ENCODE measurements around the gene CEP55.
A peak's percentile ranks its signal among the peaks of the same experiment; 100 is the strongest.
"Not testable (repeated sequence)": the region's sequence is repeated elsewhere in the genome, so short reads cannot be mapped to it uniquely, and the experiment has no call there.

Gene CEP55

DNA sequence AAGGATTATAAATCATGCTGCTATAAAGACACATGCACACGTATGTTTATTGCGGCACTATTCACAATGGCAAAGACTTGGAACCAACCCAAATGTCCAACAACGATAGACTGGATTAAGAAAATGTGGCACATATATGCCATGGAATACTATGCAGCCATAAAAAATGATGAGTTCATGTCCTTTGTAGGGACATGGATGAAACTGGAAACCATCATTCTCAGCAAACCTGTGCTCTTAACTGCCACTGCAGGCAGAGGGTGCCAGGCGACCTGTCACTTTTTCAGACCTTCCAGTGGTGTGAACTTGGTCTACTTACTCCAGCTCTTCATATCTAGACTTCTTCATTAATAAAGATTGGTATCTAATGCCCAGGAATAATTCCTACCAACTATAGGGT, 28.8 kb upstream of the CEP55 start:
- DNase-seq; intact Hi-C loops (cut with DNase I): not testable (repeated sequence)

DNA sequence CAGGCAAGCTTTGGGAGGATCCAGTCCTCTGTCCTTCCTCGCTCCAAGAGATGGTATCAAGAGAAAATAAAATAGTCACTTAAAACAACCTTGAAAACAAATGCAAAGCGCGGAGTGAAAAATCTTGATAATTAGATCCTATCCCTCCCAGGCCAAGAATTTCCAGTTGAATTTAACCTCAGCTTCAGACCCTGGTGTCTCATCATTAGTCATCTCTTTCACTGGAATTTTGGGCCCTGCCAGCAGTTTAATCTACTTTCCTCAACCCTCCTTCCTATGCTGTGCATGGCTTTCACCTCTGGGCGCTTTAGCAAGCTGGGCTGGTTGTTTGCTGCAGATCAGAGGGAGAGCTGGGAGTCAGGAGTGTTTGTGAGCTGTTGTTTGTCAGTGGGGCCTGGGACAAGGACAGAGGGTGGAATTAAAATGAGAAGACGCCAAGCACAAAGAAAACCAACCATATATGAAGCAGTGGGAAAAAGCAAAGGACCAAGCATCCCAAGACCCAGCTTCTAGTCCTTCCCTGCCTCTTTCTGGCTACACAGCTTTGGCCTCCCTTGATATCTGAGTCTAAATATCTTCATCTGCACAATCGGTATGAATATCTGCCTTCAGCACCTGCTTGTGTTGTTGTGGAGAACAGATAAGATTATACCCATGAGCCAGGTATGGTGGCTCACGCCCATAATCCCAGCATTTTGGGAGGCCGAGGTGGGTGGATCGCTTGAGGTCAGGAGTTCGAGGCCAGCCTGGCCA, 27.8 kb upstream of the CEP55 start:
- no peak for DNase-seq
- intact Hi-C loops (cut with DNase I): no loop called here

DNA sequence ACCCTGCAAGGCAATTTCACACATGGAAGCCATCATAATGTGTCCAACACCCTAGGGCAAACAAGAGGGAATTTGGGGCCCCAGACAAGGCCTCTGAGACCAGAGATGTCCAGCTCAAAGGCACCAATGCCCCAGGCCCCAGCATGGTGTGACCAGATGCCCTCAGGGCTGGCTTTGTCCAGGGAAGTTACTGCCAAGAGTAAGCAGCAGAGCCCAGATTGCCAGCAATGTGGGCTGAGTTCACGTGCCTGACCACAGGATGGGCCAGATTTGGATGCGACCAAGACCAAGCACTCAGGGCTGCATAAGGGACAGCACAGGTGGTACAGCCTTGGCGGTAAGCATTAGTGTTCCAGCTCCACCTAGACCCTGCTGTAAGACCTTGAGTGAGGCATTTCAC, 27.0 kb upstream of the CEP55 start:
- intact Hi-C loops (cut with DNase I): no loop called here
- no peak for DNase-seq

DNA sequence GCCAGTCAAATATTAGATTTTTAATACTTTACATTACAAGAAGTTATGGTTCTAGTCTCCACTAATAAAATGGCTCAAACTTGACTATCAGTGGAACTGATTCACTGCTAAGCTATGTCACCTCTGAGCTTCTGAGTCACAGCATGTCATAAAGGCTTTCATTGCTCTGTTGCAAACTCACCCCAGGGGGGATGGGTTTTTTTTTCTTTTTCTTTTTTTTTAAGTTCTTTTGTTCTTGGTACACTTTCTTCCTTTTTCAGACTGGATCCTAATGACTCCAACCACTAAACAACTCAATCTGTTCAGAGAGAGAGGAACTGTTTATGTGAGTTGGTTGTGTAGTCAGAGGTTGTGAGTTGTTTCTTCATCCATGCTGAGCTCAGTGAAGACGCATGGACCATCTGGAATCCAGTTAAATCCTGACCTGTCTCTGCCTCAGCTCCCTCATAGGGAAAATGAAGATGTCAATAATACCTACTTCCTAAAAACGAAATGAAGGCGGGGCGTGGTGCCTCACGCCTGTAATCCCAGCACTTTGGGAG, 25.2 kb upstream of the CEP55 start:
- intact Hi-C loops (cut with DNase I): no loop called here
- DNase-seq: no peak

DNA sequence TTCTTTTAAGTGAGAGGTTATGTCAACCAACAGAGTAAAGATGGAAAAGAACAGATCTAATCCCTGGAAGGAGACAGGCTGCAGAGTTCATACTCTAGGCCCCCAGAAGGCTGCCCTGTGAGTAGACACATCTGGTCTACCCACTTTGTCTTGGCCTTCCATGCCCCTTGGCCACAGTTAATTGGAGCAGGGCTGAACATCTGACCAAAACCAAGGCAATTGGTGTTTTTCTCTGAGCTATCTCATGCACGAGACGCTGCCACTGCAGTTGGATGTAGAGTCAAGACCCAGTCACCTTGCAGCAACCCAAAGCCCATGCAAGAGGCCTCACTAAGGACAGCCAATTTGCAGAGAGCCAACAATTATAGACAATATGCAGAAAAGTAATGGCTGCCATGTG, 23.3 kb upstream of the CEP55 start:
- intact Hi-C loops (cut with DNase I): no loop called here
- DNase-seq: no peak

DNA sequence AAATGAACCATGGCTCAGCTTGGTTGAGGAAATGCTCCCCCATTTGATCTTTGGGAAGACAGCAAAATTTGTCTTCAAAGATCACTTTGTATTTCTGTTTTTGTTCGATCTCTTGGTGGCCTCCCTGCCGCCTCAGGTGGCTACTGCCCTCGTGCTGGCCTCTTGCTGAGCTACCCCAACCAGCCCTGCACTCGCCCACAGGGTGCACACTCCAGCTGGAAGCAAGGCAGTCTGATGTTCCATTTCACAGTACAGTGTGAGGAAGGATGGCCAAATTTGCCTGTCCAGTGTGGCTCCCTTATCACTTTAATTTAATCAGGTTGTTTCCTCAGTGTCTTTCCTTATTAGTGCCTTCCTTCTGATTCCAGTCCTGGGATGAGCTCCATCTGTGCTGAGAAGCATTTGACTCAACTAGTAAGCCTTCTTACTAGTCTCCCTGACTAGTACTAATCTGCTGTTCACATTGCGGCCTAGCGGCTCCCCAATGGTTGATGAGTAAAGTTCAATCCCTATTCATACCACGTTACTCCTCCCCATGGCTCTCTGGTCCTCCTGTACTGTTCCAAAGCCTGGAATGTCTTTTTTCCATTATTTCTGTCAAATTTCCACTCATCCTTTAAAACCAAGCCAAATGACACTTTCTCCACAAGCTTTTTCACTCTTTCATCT, 22.5 kb upstream of the CEP55 start:
- no peak for DNase-seq

DNA sequence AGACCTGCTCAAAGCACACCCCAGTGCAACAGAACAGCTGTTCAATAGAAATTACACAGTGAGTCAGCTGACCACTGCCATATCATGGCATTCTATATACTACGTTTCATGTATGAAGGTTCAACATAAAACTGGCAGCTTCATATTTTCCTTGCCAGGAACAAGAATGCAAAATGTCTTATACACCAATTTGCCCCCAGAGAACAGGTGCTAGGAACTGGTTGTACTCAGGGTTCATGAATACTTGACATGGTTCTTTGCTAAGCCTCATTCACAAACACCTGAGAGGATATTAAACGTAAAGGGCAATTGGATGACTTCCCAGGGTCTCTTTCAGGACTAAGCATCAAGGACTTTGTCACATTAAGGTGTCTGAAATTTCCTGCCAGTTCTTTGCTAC, 21.2 kb upstream of the CEP55 start:
- no peak for DNase-seq
- intact Hi-C loops (cut with DNase I): no loop called here

More for the DNA sequence above, 22.5 kb upstream of the CEP55 start:
- intact Hi-C loops (cut with DNase I): no loop called here

DNA sequence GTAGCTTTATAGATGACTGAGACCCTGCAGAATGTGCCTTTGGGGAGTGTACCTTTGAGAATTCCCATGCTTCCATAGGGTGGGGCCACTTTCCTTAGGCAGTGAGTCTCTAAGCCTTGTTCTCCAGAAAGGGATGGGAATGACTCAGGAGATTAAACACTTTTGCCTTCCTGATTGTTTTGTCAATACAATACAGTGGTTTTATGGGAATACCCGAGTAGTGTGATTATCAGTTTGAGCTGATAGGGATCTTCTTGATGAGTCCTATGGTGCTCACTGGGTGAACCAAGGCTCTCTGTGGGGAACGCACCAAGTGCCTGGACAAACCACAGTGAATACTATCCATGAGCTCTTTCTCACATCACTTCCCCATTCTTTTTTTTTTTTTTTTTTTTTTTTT, 20.5 kb upstream of the CEP55 start:
- DNase-seq: peak in 1 of 42 donors; percentile 16
- intact Hi-C loops (cut with DNase I): no loop called here

DNA sequence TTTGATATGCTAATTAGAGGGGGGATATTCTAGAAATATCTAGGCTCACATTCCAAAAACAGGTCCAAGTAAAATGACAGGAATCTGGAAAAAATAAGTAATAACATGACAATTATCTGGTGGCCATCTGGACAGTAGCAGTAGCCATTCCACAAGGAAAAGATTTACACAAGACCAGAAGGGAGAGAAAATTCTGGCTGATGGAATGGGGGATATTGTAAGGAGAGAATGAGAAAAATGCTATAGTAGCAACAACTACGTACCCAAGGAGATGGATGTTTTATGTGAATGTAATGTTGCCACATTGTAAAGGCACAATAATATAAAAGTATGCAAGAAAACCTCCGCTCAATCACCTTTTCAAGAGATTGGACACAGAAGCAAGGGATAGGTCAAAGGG, 19.7 kb upstream of the CEP55 start:
- intact Hi-C loops (cut with DNase I): no loop called here
- DNase-seq: no peak

DNA sequence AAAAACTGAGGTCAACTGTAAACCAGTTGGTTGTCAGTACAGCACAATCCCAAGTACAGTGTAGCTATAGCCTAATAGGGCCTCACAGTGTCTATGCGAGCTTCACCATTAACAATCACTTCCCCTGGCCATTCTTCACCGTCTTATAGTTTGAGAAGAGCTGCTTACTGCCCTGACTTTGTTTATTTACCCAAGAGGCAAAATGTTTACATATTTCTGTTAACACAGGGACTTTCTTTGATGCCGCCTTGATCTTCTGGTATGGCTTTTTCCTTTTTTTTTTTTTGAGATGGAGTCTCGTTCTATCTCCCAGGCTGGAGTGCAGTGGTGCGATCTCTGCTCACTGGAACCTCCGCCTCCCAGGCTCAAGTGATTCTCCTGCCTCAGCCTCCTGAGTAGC, 17.5 kb upstream of the CEP55 start:
- intact Hi-C loops (cut with DNase I): no loop called here
- peak in 1 of 42 donors; percentile 3 for DNase-seq

DNA sequence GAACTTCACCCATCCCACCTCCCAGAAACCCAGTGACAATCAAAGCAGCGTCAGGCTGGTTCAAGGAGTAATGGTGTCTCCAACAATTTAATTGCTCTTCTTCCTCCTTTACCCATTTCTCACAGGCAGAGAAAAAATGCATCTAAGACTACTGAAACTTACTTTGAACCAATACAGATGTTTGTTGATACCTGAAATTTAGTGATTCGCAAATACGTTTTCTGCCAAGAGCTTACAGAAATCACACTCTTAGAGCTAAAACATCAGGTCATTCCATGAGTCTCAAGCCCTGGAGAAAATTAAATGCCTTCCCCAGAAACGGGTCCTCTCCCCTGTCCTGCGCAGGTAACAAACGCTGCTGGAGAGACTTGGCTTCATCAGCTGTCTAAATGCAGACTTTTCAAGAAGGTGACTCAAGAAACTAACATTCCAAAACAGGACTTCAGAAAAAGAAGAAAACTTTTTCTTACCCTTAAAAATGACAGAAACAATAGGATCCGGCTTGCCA, 14.7 kb upstream of the CEP55 start:
- no peak for DNase-seq
- intact Hi-C loops (cut with DNase I): loop anchor here (2.0 kb wide), 1 partner anchor 105 kb away; no protein-coding TSS in a partner anchor

DNA sequence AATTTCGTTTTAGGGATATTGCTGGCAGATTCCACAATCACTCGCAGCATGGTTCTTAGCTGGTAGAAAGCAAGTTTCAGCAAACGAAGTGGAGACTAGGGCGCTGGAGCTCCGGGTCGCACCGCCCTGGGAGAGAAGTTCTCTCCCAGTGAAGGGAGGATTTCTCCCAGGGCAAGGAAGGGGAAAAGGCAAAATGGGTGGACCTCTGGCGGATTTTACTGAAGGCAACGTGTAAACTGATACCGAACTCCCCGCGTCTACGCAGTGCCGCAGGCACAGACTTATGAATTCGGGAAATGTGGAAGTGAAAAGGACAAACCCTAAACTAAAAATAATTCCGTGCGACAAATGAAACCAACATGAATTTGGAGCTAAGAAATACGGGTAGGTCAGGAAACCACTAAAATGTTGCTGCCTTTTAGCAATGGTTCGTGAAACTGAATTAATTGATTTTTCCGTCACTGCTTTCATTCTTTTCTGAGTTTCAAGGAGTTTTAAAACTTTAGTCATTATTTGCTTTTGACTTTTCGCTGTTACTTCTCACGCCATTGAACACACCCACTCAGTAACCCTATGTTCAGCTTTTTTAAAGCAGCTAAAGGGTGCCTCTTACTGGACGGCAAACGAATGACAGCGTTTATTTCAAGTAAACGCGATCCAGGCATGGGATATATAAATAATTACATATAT, 14.1 kb upstream of the CEP55 start, which contains the start of gene MYOF:
MYOF (minus strand) TSS at position 190 of the 690 bp plus-strand sequence; CDS start at position 50, 140 bp downstream.
- intact Hi-C loops (cut with DNase I): loop anchor here (2.0 kb wide), 1 partner anchor 105 kb away; no protein-coding TSS in a partner anchor
- DNase-seq: peak in 27 of 42 donors; percentile 13 to 71 (median 44)

DNA sequence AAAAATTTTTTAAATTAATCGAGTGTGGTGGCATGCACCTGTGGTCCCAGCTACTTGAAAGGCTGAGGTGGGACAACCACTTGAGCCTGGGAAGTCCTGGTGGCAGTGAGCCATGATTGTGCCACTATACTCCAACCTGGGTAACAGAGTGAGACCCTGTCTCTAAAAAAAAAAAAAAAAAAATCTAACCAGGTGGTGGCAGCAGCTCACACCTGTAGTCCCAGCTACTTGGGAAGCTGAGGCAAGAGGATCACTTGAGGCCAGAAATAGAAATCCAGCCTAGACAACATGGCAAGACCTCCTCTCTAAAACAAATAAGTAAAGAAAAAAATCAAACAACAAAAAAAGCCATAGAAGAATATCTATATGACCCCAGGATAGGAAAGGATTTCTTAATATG, 10.7 kb upstream of the CEP55 start:
- intact Hi-C loops (cut with DNase I): no loop called here
- no peak for DNase-seq

DNA sequence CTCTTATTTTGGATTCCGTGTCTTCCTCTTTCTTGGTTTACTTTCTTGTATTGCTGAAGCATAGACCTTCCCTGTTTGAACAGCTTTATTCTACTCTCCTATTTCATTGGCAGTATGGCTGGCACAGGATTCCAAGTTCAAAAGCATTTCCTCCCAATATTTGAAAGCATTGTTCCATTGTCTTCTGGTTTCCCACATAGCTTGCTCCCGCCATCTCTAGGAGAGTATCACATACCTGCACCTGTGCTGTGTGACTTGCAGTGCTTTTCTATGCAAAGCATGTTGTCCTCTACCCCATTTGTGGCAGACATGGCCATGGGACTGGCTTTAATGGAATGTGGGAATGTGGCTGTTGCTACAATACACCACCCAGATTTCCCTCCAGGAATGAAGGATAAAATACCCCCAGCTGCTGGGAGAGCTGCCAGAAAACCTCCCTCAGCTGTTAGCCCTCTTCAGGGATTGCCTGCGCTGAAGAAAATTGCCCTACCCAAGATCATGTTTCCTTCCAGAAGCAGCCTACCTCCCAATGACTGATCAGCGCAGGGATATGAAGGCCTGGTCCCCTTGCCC, 7.4 kb upstream of the CEP55 start:
- intact Hi-C loops (cut with DNase I): no loop called here
- no peak for DNase-seq

DNA sequence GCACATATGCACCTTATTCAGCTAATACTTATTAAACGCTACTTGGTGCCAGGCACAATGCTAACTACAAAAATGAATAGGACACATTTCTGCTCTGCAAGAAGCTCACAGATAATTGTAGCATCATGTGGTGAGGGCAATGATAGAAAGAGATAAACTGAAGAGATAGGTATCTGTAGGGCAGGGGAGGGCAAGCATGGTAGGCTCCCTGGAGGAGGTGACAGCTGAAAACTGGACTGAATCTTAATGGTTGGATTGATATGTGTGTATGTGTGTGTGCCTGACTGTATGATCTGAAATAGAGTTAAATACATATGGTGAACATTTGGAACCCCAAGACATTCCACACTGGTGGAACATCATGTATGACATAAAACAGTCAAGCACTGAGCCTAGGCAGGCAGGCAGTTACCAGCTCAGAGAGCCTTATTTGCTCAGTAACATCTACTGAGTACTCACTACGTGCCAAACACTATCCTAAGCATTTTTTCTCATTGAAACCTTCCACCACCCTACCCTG, 4.8 kb upstream of the CEP55 start:
- no peak for DNase-seq
- intact Hi-C loops (cut with DNase I): no loop called here

DNA sequence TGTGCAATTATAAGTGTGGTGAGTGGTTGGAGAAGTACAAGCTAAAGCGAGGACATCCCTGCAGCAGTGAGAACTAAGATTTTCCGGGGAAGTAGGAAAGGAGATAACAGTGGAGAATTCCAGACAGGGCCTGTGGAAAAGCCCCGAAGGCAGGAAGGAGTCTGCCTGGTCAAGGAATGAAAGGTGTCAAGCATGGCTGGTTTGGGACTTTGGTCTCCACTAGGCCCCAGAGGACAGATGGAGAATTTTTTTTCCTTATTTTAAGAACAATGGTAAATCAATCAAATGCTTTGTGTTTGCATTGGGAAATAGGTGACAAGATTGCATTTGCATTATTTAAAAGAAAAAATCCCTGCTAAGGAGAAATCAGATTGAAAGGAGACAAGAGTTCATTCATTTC, 3.2 kb upstream of the CEP55 start:
- intact Hi-C loops (cut with DNase I): no loop called here
- DNase-seq: no peak

DNA sequence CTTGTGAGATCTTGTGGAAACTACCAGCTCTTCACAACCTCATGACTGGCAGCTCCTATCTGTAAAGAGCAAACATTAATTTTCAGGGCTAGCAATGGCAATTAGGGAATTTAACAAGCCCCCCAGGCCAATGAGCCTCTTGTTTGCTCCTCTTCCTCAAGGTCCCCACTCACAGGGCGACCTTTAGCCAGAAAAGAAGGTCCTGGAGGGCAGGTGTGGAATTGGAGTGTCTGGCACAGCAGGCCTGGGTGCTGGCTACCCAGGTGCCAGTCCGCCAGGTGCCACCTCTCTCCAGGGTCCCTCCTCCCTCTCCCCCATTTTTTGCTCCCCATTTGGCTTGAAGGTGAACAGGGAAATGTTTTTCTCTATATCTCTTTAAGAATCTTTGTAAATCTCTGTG, 1.9 kb upstream of the CEP55 start:
- no peak for DNase-seq
- intact Hi-C loops (cut with DNase I): no loop called here

DNA sequence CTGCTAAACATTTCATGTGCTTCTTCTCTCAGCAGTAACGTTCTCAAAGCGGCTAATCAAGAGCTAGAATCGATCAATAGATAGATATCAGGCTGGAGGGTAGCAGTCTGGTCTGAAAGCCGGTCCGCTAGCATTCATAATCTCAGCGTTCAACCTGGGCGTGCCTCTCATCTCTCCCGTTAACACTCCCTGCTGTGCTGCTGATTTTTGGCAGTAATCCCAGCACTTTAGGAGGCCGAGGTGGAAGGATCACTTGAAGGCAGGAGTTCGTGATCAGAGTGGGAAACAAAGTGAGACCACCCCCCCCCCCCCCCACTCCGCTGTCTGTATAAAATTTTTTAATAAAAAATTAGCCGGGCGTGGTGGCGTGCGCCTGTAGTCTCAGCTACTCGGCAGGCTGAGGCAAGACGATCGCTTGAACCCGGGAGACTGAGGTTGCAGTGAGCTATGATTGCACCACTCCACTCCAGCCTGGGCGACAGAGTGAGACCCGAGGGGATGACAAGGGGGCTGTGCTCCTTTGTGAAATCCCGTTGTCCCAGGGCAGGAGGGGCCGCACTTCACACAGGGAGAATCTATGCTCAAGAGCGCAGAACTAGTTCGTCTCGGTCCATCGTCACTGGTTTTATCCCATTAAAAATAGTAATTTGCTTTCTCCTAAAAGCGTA, 624 bp upstream of the CEP55 start:
- intact Hi-C loops (cut with DNase I): no loop called here
- peak in 27 of 42 donors; percentile 6 to 50 (median 23) for DNase-seq

DNA sequence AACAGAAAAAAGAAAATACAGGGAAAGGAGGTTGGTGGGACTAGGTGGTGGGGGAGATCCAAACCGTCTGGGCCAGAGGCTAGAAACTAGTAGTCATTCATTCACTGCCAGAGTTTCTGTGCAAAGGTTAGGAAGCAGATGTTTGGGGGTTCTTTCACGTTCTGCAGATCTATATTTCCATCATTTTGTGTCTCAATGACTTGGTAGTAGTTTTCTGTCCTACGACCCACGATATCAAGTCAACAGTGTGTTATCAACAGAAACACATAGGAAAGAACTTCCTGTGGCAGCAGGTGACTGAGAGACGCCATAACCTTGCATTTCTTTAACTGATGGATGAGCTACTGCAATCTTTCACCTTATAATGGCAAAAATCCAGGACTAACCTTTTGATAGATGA, 1.8 kb downstream of the CEP55 start:
- no peak for DNase-seq
- intact Hi-C loops (cut with DNase I): no loop called here
